Hepatocyte (in vitro differentiated cells): Measurements from ENCODE around the gene NCKAP5L. TPM values are rescaled to one million over a fixed set of nuclear protein-coding genes. Genes with fewer than 3 reads are reported as not detected.

Source experiments
- DNase-seq: peaks from one replicate; pipeline ENCODE4 v3.0.0-alpha.2; 2016; ENCODE audit warnings: low spot score
- H2AFZ ChIP-seq: fragments of 200-600 bp; sonication (generic); 2 replicates; pipeline ENCODE4 v1.6.0; 2016; ENCODE audit warnings: antibody characterized with exemption, mild to moderate bottlenecking
- H3K27ac ChIP-seq: fragments of 200-600 bp; sonication (generic); 2 replicates; pipeline ENCODE4 v1.5.1; 2016; ENCODE audit warnings: mild to moderate bottlenecking
- H3K27me3 ChIP-seq: fragments of 200-600 bp; sonication (generic); 2 replicates; pipeline ENCODE4 v1.6.1; 2016
- H3K36me3 ChIP-seq: fragments of 200-600 bp; sonication (generic); replicated peaks from 2 replicates; pipeline ENCODE4 v1.5.1; 2016; ENCODE audit warnings: low read depth; ENCODE audit not compliant: insufficient read depth
- H3K4me1 ChIP-seq: fragments of 200-600 bp; sonication (generic); 2 replicates; pipeline ENCODE4 v1.5.1; 2016; ENCODE audit warnings: mild to moderate bottlenecking, moderate library complexity; ENCODE audit not compliant: insufficient read depth
- H3K4me2 ChIP-seq: fragments of 200-600 bp; sonication (generic); 2 replicates; pipeline ENCODE4 v1.6.0; 2016
- H3K4me3 ChIP-seq: fragments of 200-600 bp; sonication (generic); 2 replicates; pipeline ENCODE4 v1.5.1; 2016; ENCODE audit warnings: mild to moderate bottlenecking
- H3K79me2 ChIP-seq: fragments of 200-600 bp; sonication (generic); 2 replicates; pipeline ENCODE4 v1.6.0; 2017; ENCODE audit warnings: mild to moderate bottlenecking
- H3K9me2 ChIP-seq: fragments of 200-600 bp; sonication (generic); replicated peaks from 2 replicates; pipeline ENCODE4 v1.6.0; 2017; ENCODE audit warnings: mild to moderate bottlenecking; ENCODE audit not compliant: insufficient read depth
- H3K9me3 ChIP-seq: fragments of 200-600 bp; sonication (generic); 2 replicates; pipeline ENCODE4 v1.5.1; 2016; ENCODE audit warnings: low read depth, mild to moderate bottlenecking
- H4K20me1 ChIP-seq: fragments of 200-600 bp; sonication (generic); 2 replicates; pipeline ENCODE4 v1.6.0; 2016; ENCODE audit warnings: mild to moderate bottlenecking; ENCODE audit not compliant: insufficient read depth, poor library complexity, severe bottlenecking
- CTCF ChIP-seq: fragments of 200-600 bp; sonication (generic); IDR thresholded peaks from 2 replicates; pipeline ENCODE4 v1.5.1; 2016; ENCODE audit warnings: antibody characterized with exemption, mild to moderate bottlenecking; ENCODE audit not compliant: poor library complexity
- EZH2 ChIP-seq: fragments of 200-600 bp; sonication (generic); IDR thresholded peaks from 2 replicates; pipeline ENCODE4 v1.6.1; 2016; ENCODE audit warnings: antibody characterized with exemption, mild to moderate bottlenecking, borderline replicate concordance
- EZH2phosphoT487 ChIP-seq: fragments of 200-600 bp; sonication (generic); IDR thresholded peaks from one replicate; pipeline ENCODE4 v1.6.1; 2018; ENCODE audit warnings: antibody characterized with exemption, mild to moderate bottlenecking, low read depth, moderate library complexity; ENCODE audit not compliant: unreplicated experiment, severe bottlenecking
- WGBS: methylation state at CpG from one replicate; pipeline ENCODE4 v1.1.6; 2016; ENCODE audit warnings: low lambda C conversion rate; ENCODE audit errors: missing lambda C conversion rate; 5-methylcytosine and 5-hydroxymethylcytosine counted together
- polyA plus RNA-seq: library from polyadenylated mRNA; unstranded; fragments of >200 nt; fragmentation: Nextera tagmentation; extraction: Ambion mirVana; gene quantifications from 2 replicates; pipeline ENCODE4 v1.2.1, GENCODE V29; 2016
- total RNA-seq: library from RNA; depleted of rRNA; stranded (reverse); fragments of >200 nt; gene quantifications from 2 replicates; pipeline ENCODE4 v1.2.3, GENCODE V29; 2014

Gene NCKAP5L
- total and polyA plus RNA-seq, 2 experiments from 2014 or later: 14.5 to 26.7 TPM

GRCh38 chr12:49800421-49801140 lies 27.6 kb downstream of the NCKAP5L start:
- Histone ChIP-seq H3K4me2 (no peak overlapping the region), H3K9me3 (no peaks in the 10 kb centered on the region), H3K4me3 (no peak overlapping the region), H3K9me2 (no peaks in the 10 kb centered on the region), H3K4me1 (no peaks in the 10 kb centered on the region), H3K36me3 (no peaks in the 10 kb centered on the region), H3K27me3 (no peaks in the 10 kb centered on the region), H2AFZ (no peak overlapping the region), H3K27ac (no peak overlapping the region), H3K79me2 (no peaks in the 10 kb centered on the region), H4K20me1 (no peaks in the 10 kb centered on the region)
- TF ChIP-seq EZH2 (no peak), EZH2phosphoT487 (no peak), CTCF (no peak)
- 92% methylated on average over 11 of the region's 11 CpGs for WGBS
- DNase-seq: no peak

GRCh38 chr12:49798934-49799333 lies 29.3 kb downstream of the NCKAP5L start:
- Histone ChIP-seq H3K4me3 (no peak overlapping the region), H3K36me3 (no peaks in the 10 kb centered on the region), H3K27me3 (no peaks in the 10 kb centered on the region), H3K27ac (no peak overlapping the region), H3K4me2 (no peak overlapping the region), H3K79me2 (no peaks in the 10 kb centered on the region), H3K4me1 (no peaks in the 10 kb centered on the region), H3K9me2 (no peaks in the 10 kb centered on the region), H2AFZ (no peak overlapping the region), H4K20me1 (no peaks in the 10 kb centered on the region), H3K9me3 (no peaks in the 10 kb centered on the region)
- no peak for DNase-seq
- WGBS: 95% methylated on average over 2 of the region's 2 CpGs
- TF ChIP-seq EZH2phosphoT487 (no peak), CTCF (no peak), EZH2 (no peak)

- H3K9me2 ChIP-seq: no peaks in the 10 kb centered on the region
- H3K4me1 ChIP-seq: no peaks in the 10 kb centered on the region
- no peaks in the 10 kb centered on the region for H3K27me3 ChIP-seq
- TF ChIP-seq EZH2 (no peak), CTCF (no peak), EZH2phosphoT487 (no peak)
- H3K4me3 ChIP-seq: no peak overlapping the region
- H3K79me2 ChIP-seq: no peaks in the 10 kb centered on the region
- WGBS: 95% methylated on average over 7 of the region's 7 CpGs
- H3K4me2 ChIP-seq: no peak overlapping the region
- H2AFZ ChIP-seq: no peak overlapping the region
- H3K27ac ChIP-seq: no peak overlapping the region
- no peak for DNase-seq
- H3K9me3 ChIP-seq: no peaks in the 10 kb centered on the region
- H3K36me3 ChIP-seq: no peaks in the 10 kb centered on the region
- H4K20me1 ChIP-seq: no peaks in the 10 kb centered on the region
These were observed 30.0 kb downstream of the NCKAP5L start for GRCh38 chr12:49798248-49798647.

GRCh38 chr12:49797449-49797776 lies 30.8 kb downstream of the NCKAP5L start:
- Histone ChIP-seq H3K27me3 (no peaks in the 10 kb centered on the region), H3K9me3 (no peaks in the 10 kb centered on the region), H3K79me2 (no peaks in the 10 kb centered on the region), H3K9me2 (no peaks in the 10 kb centered on the region), H3K27ac (no peak overlapping the region), H3K36me3 (no peaks in the 10 kb centered on the region), H4K20me1 (no peaks in the 10 kb centered on the region), H2AFZ (no peak overlapping the region), H3K4me1 (no peaks in the 10 kb centered on the region), H3K4me2 (no peak overlapping the region), H3K4me3 (no peak overlapping the region)
- TF ChIP-seq EZH2phosphoT487 (no peak), CTCF (no peak), EZH2 (no peak)
- WGBS: 96% methylated on average over 2 of the region's 2 CpGs
- DNase-seq: no peak
